Spleen (tissue), 7 donors: ENCODE measurements around the gene EDIL3.

Experiments
- CTCF ChIP-seq, 11 experiments: fragments of 200-600 bp in 7 of 11; fragments of 450-650 bp in 4 of 11; sonication (generic) in 4 of 11; IDR thresholded peaks in 8 of 11; conservative IDR thresholded peaks in 3 of 11; 1 replicate in 7 of 11; 2 replicates in 4 of 11; pipeline versions ENCODE4 v1.4.0 to v1.8.0; 2016 to 2021; ENCODE audit warnings: antibody characterized with exemption in 11 of 11, inconsistent platforms in 4 of 11, mild to moderate bottlenecking in 1 of 11
- POLR2A ChIP-seq, 3 donors: fragments of 450-650 bp; IDR thresholded peaks; one replicate each; pipeline ENCODE4 v1.5.1; 2017; ENCODE audit warnings: antibody characterized with exemption in 3 of 3, mild to moderate bottlenecking in 1 of 3
- POLR2AphosphoS5 ChIP-seq, 3 donors: sonication (generic); formaldehyde crosslinking; IDR thresholded peaks; one replicate each; pipeline ENCODE4 v1.5.1; 2017; ENCODE audit warnings: antibody characterized with exemption in 3 of 3
- donor health status: DM: no; HTN: no; CAD: no; lungs with moderate emphysema.
- donor health status: DM: no; HTN: no; CAD: no.
- donor health status: DM: no; HTN: no; CAD: no.

- TF ChIP-seq CTCF (IDR thresholded peaks at IDR 0.05 in 8 of 11, conservative IDR thresholded peaks at IDR 0.05 in 3 of 11) (no peak), POLR2AphosphoS5 (IDR thresholded peaks at IDR 0.05) (no peak), POLR2A (IDR thresholded peaks at IDR 0.05) (no peak)
Observed at GRCh38 chr5:84286662-84287061, 98.0 kb downstream of the EDIL3 start.
